Subcutaneous adipose tissue (tissue), 4 donors: ENCODE data around the gene RAMACL. TPM values are rescaled to one million over a fixed set of nuclear protein-coding genes. Genes with fewer than 3 reads are reported as not detected.

Experiments
- total RNA-seq, 4 donors: library from RNA; depleted of rRNA; stranded (reverse); fragments of >200 nt; gene quantifications; one replicate each; pipeline ENCODE4 v1.1.0, GENCODE V29; 2016
- TF ChIP-seq, protein P1 (sequence below): fragments of 450-650 bp; IDR thresholded peaks from one replicate; pipeline ENCODE4 v1.5.1; 2016; ENCODE audit warnings: low read depth, mild to moderate bottlenecking, control low read depth, antibody characterized with exemption, moderate library complexity

The RAMACL gene
- total RNA-seq, 4 donors from 2014 or later, result 8.8 to 13.2 (median 11.1) TPM

GRCh38 chr6:166600931-166601330 is 14.5 kb upstream of the RAMACL start:
- TF ChIP-seq, protein P1, sequence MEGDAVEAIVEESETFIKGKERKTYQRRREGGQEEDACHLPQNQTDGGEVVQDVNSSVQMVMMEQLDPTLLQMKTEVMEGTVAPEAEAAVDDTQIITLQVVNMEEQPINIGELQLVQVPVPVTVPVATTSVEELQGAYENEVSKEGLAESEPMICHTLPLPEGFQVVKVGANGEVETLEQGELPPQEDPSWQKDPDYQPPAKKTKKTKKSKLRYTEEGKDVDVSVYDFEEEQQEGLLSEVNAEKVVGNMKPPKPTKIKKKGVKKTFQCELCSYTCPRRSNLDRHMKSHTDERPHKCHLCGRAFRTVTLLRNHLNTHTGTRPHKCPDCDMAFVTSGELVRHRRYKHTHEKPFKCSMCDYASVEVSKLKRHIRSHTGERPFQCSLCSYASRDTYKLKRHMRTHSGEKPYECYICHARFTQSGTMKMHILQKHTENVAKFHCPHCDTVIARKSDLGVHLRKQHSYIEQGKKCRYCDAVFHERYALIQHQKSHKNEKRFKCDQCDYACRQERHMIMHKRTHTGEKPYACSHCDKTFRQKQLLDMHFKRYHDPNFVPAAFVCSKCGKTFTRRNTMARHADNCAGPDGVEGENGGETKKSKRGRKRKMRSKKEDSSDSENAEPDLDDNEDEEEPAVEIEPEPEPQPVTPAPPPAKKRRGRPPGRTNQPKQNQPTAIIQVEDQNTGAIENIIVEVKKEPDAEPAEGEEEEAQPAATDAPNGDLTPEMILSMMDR, result no peak

DNA sequence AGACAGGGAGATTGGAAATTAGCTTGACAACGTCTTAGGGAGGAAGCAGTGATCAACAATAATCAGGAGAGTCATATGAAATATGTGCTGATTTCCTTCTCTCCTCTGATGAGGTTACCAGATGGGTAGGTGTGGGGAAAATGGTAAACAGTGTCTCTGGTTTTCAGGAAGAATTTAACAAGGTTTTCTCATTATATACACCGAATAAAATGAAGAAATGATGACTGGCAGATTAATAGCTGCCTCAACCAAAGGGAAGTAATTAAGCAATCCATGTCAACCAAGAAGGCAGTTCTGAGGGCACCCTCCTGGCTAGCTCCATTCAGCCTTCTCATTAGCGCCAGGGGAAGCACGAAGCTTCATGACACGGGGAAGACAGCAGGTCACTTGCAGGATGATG is 12.7 kb upstream of the RAMACL start:
- TF ChIP-seq, protein P1, result no peak

DNA sequence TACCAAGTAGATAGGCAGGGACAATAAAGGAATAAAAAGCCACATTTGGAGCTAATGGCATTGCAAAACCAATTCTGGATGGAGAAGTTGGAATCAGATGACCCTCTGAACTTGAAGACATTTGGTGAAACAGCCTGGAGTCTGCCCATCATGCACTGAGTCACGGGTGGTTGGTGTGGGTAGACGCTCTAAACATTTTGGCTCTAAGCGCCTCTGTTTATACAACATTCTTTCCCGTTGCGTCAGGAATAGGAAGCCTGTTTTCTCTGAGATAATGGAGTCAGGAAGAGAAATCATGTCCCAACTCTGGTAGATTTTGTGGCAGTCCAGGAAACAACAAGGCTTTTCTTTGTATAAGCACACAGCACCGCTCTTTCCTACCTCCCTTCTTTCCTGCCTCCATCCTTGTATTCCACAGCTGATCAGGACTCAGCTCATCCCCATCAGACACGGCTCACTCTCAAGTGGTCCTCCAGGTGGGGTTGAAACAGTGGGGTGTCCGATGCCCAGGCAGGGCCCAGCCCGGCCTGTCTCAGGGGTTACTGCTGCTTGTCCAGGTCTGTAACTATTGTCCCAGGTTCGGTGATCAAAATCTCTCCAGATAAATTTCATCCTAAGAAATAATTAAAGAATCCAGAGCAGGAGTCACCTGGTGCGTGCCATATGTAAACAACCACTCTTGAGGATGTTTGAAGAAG is 12.1 kb upstream of the RAMACL start:
- TF ChIP-seq, protein P1, result no peak

DNA sequence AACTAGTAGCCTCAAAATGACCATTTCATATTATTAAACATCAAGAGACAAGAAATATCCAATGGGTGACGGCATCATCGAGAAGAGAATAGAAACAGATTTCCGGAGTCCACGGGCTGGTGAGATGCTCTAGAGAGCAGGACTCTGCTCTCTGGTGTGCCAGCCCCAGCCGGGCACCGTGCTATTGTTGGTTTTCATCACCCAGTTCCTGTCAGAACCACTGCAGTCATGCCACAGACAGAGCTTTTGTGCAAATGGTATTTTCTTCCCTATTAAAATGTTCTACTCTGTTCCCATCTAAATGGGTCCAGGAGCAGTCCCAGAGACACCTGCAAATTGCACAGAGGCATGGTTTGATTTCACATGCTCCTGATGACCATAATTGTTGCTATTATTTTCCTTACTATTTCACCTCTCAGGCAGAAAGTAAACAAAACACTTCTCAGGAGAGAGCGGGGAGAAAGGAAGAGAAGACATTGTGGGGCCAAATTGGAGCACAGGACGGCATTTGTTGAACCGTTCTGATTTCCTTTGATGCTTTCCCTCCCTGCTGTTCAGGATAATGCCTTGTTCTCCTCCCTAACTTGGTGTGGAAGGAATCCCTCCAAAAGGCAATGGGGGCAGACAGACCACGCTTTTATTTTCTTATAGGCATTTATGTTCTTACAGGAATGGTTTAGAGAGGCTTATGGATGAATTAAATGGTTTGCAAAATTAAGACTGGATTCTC is 11.4 kb upstream of the RAMACL start:
- TF ChIP-seq, protein P1, result no peak

DNA sequence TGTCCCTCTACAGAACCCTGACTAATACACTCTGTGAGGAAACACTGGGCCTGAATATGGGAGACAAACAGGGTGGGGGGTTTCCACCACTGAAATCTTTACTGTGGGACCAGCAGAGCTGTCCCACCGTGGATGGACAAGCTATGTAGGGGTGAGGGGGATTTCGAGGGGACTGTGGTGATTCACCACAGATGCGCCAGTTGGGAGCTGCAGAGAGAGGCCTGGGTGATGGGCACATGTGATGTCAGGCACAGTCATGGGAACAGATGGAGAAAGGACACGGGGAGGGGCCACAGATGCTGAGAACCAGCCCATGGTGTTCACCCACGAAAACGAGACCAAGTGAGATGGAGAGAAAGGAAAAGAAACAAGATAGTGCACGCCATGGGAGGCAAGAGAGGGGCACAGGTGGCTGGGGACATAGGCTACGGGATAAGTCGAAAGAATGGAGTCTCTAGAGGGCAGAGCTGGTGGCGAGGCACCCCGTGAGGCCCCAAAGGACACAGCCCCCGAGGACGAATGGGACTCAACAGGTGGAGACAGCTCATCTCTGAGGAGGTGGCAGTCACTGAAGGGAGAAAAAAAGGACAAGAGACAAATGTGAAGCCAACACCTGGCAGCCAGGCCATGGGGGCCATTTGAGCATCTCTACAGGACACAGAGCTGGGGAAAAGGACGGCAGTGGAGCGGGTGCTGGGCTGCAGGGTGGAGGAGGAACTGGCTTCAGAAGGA is 10.5 kb upstream of the RAMACL start:
- TF ChIP-seq, protein P1, result no peak

GRCh38 chr6:166595949-166596348 is 9.5 kb upstream of the RAMACL start:
- TF ChIP-seq, protein P1, result no peak
